SK-N-SH treated with all-trans-retinoic acid at 6 μM for 48 hours (cell line): ENCODE measurements around the gene FTCDNL1.

ENCODE experiments used
- ATAC-seq: fragments of 200-7000 bp; cut with Tn5 transposase; 3 replicates; pipeline ENCODE4 v1.9.1; 2020; ENCODE audit warnings: mild to moderate bottlenecking, moderate library complexity
- CREB5 ChIP-seq: fragments of 250-450 bp; sonication (Bioruptor Pico); IDR thresholded peaks from 2 replicates; pipeline ENCODE4 v1.5.1; 2020; ENCODE audit warnings: low read depth, mild to moderate bottlenecking, moderate library complexity
- CSDC2 ChIP-seq: fragments of 250-450 bp; sonication (Bioruptor Pico); IDR thresholded peaks from 2 replicates; pipeline ENCODE4 v1.5.0; 2020; ENCODE audit warnings: mild to moderate bottlenecking, moderate library complexity
- ESRRG ChIP-seq: fragments of 250-450 bp; sonication (Bioruptor Pico); IDR thresholded peaks from 2 replicates; pipeline ENCODE4 v1.6.1; 2021; ENCODE audit warnings: mild to moderate bottlenecking
- ISL1 ChIP-seq: fragments of 250-450 bp; sonication (Bioruptor Pico); IDR thresholded peaks from 2 replicates; pipeline ENCODE4 v2.1.2; 2022; ENCODE audit warnings: mild to moderate bottlenecking, moderate library complexity
- RARB ChIP-seq: fragments of 250-450 bp; sonication (Bioruptor Pico); IDR thresholded peaks from 2 replicates; pipeline ENCODE4 v1.8.0; 2021; ENCODE audit warnings: mild to moderate bottlenecking, moderate library complexity
- SNAI2 ChIP-seq: fragments of 250-450 bp; sonication (Bioruptor Pico); IDR thresholded peaks from 2 replicates; pipeline ENCODE4 v1.5.0; 2020; ENCODE audit warnings: mild to moderate bottlenecking, moderate library complexity
- TCF4 ChIP-seq: fragments of 250-450 bp; sonication (Bioruptor Pico); IDR thresholded peaks from 2 replicates; pipeline ENCODE4 v1.8.0; 2021; ENCODE audit warnings: mild to moderate bottlenecking, moderate library complexity, borderline replicate concordance
- TOX ChIP-seq: fragments of 250-450 bp; sonication (Bioruptor Pico); IDR thresholded peaks from 2 replicates; pipeline ENCODE4 v1.8.0; 2021; ENCODE audit warnings: mild to moderate bottlenecking, moderate library complexity, borderline replicate concordance
- TSHZ2 ChIP-seq: fragments of 250-450 bp; sonication (Bioruptor Pico); IDR thresholded peaks from 2 replicates; pipeline ENCODE4 v1.5.0; 2020; ENCODE audit warnings: mild to moderate bottlenecking, moderate library complexity
- ZC3H10 ChIP-seq: fragments of 250-450 bp; sonication (Bioruptor Pico); IDR thresholded peaks from 2 replicates; pipeline ENCODE4 v1.5.1; 2021; ENCODE audit warnings: mild to moderate bottlenecking, moderate library complexity
- ZFP3 ChIP-seq: fragments of 250-450 bp; sonication (Bioruptor Pico); IDR thresholded peaks from 2 replicates; pipeline ENCODE4 v1.5.0; 2020; ENCODE audit warnings: mild to moderate bottlenecking, moderate library complexity
- ZFP30 ChIP-seq: fragments of 450-650 bp; formaldehyde crosslinking; IDR thresholded peaks from 2 replicates; pipeline ENCODE4 v1.5.0; 2022; ENCODE audit warnings: mild to moderate bottlenecking, moderate library complexity
- ZNF565 ChIP-seq: fragments of 450-650 bp; formaldehyde crosslinking; conservative IDR thresholded peaks from 2 replicates; pipeline ENCODE4 v1.5.0; 2020; ENCODE audit warnings: low read depth, mild to moderate bottlenecking, moderate library complexity
- ZNF70 ChIP-seq: fragments of 450-650 bp; formaldehyde crosslinking; IDR thresholded peaks from 2 replicates; pipeline ENCODE4 v1.5.0; 2020; ENCODE audit warnings: mild to moderate bottlenecking, moderate library complexity
- ZNF8 ChIP-seq: fragments of 450-650 bp; formaldehyde crosslinking; IDR thresholded peaks from 2 replicates; pipeline ENCODE4 v1.5.0; 2020; ENCODE audit warnings: mild to moderate bottlenecking, moderate library complexity
- TF ChIP-seq, protein P1 (sequence below): fragments of 250-450 bp; sonication (Bioruptor Pico); IDR thresholded peaks from 2 replicates; pipeline ENCODE4 v1.5.1; 2021; ENCODE audit warnings: mild to moderate bottlenecking, moderate library complexity
- TF ChIP-seq, protein P2 (sequence below): fragments of 250-450 bp; sonication (Bioruptor Pico); IDR thresholded peaks from 2 replicates; pipeline ENCODE4 v1.8.0; 2021; ENCODE audit warnings: low read depth, mild to moderate bottlenecking, moderate library complexity, borderline replicate concordance
- TF ChIP-seq, protein P3 (sequence below): fragments of 250-450 bp; sonication (Bioruptor Pico); IDR thresholded peaks from 2 replicates; pipeline ENCODE4 v1.8.0; 2020; ENCODE audit warnings: mild to moderate bottlenecking, moderate library complexity, borderline replicate concordance

Gene FTCDNL1

GRCh38 chr2:199738727-199739412 is 112.1 kb downstream of the FTCDNL1 start:
- TF ChIP-seq TOX (CRISPR knock-in tag) (no peak), ZFP3 (no peak), CREB5 (no peak), RARB (CRISPR knock-in tag) (no peak), ISL1 (CRISPR knock-in tag) (no peak), ZC3H10 (CRISPR knock-in tag) (no peak), ZNF565 (no peak), TSHZ2 (CRISPR knock-in tag) (no peak), ZNF70 (CRISPR knock-in tag) (no peak), ESRRG (no peak), SNAI2 (no peak), ZNF8 (no peak)
- TF ChIP-seq, protein P1, sequence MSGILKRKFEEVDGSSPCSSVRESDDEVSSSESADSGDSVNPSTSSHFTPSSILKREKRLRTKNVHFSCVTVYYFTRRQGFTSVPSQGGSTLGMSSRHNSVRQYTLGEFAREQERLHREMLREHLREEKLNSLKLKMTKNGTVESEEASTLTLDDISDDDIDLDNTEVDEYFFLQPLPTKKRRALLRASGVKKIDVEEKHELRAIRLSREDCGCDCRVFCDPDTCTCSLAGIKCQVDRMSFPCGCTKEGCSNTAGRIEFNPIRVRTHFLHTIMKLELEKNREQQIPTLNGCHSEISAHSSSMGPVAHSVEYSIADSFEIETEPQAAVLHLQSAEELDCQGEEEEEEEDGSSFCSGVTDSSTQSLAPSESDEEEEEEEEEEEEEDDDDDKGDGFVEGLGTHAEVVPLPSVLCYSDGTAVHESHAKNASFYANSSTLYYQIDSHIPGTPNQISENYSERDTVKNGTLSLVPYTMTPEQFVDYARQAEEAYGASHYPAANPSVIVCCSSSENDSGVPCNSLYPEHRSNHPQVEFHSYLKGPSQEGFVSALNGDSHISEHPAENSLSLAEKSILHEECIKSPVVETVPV (CRISPR knock-in tag): no peak
- TF ChIP-seq, protein P2, sequence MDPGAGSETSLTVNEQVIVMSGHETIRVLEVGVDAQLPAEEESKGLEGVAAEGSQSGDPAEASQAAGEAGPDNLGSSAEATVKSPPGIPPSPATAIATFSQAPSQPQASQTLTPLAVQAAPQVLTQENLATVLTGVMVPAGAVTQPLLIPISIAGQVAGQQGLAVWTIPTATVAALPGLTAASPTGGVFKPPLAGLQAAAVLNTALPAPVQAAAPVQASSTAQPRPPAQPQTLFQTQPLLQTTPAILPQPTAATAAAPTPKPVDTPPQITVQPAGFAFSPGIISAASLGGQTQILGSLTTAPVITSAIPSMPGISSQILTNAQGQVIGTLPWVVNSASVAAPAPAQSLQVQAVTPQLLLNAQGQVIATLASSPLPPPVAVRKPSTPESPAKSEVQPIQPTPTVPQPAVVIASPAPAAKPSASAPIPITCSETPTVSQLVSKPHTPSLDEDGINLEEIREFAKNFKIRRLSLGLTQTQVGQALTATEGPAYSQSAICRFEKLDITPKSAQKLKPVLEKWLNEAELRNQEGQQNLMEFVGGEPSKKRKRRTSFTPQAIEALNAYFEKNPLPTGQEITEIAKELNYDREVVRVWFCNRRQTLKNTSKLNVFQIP (CRISPR knock-in tag): no peak
- ATAC-seq: no peak

GRCh38 chr2:199734651-199735050 is 116.3 kb downstream of the FTCDNL1 start:
- no peak for TF ChIP-seq ZC3H10 (CRISPR knock-in tag)
- TF ChIP-seq, protein P1 (CRISPR knock-in tag): no peak
- TF ChIP-seq ZNF8: no peak
- TF ChIP-seq TCF4 (CRISPR knock-in tag): no peak
- TF ChIP-seq, protein P3, sequence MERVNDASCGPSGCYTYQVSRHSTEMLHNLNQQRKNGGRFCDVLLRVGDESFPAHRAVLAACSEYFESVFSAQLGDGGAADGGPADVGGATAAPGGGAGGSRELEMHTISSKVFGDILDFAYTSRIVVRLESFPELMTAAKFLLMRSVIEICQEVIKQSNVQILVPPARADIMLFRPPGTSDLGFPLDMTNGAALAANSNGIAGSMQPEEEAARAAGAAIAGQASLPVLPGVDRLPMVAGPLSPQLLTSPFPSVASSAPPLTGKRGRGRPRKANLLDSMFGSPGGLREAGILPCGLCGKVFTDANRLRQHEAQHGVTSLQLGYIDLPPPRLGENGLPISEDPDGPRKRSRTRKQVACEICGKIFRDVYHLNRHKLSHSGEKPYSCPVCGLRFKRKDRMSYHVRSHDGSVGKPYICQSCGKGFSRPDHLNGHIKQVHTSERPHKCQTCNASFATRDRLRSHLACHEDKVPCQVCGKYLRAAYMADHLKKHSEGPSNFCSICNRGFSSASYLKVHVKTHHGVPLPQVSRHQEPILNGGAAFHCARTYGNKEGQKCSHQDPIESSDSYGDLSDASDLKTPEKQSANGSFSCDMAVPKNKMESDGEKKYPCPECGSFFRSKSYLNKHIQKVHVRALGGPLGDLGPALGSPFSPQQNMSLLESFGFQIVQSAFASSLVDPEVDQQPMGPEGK: no peak
- TF ChIP-seq CSDC2: no peak
- TF ChIP-seq, protein P2 (CRISPR knock-in tag): no peak
- no peak for TF ChIP-seq ZNF70 (CRISPR knock-in tag)
- no peak for TF ChIP-seq ZFP30
- no peak for TF ChIP-seq ESRRG
- TF ChIP-seq ZFP3: no peak
- TF ChIP-seq ZNF565: no peak
- TF ChIP-seq ISL1 (CRISPR knock-in tag): no peak
- no peak for ATAC-seq
